K562 (cell line): ENCODE measurements around the gene GSTM2. TPM values are rescaled to one million over a fixed set of nuclear protein-coding genes. Genes with fewer than 3 reads are reported as not detected.

Experiments used
- E4F1 ChIP-seq: fragments of 250-450 bp; sonication (Bioruptor Pico); IDR thresholded peaks from 2 replicates; pipeline ENCODE4 v1.5.0; 2021; ENCODE audit warnings: mild to moderate bottlenecking, borderline replicate concordance
- EP300 ChIP-seq: IDR thresholded peaks from 2 replicates; pipeline ENCODE4 v1.6.1; 2012; ENCODE audit warnings: low read length, improper control_type of control experiment
- ETV1 ChIP-seq: fragments of 450-650 bp; conservative IDR thresholded peaks from 2 replicates; pipeline ENCODE4 v1.6.1; 2016; ENCODE audit warnings: missing genetic modification characterization, control low read depth, low read depth, missing compliant biosample characterization
- FIP1L1 ChIP-seq: fragments of 200-400 bp; formaldehyde crosslinking; IDR thresholded peaks from 2 replicates; pipeline ENCODE4 v1.6.1; 2018; ENCODE audit warnings: mild to moderate bottlenecking, low read depth, low read length; ENCODE audit not compliant: poor library complexity, severe bottlenecking
- GATAD2A ChIP-seq: fragments of 450-650 bp; IDR thresholded peaks from 2 replicates; pipeline ENCODE4 v1.6.1; 2017
- HNRNPLL ChIP-seq: fragments of 200-400 bp; formaldehyde crosslinking; IDR thresholded peaks from 2 replicates; pipeline ENCODE4 v1.6.1; 2017; ENCODE audit warnings: low read length, low read depth, mild to moderate bottlenecking; ENCODE audit not compliant: poor library complexity, severe bottlenecking
- NR1H2 ChIP-seq: sonication (generic); formaldehyde crosslinking; IDR thresholded peaks from 2 replicates; pipeline ENCODE4 v1.4.0; 2020; ENCODE audit warnings: mild to moderate bottlenecking, missing genetic modification reagents
- POLR2G ChIP-seq: fragments of 200-400 bp; formaldehyde crosslinking; IDR thresholded peaks from 2 replicates; pipeline ENCODE4 v1.6.1; 2017; ENCODE audit warnings: low read depth, mild to moderate bottlenecking, antibody characterized with exemption, low read length, moderate library complexity
- SIN3B ChIP-seq: fragments of 450-650 bp; IDR thresholded peaks from 2 replicates; pipeline ENCODE4 v1.6.1; 2017; ENCODE audit warnings: low read depth, mild to moderate bottlenecking, moderate library complexity
- TAF1 ChIP-seq: IDR thresholded peaks from 2 replicates; pipeline ENCODE4 v1.6.1; 2011; ENCODE audit warnings: mild to moderate bottlenecking, low read length, moderate library complexity; ENCODE audit not compliant: insufficient read depth, control insufficient read depth, severe bottlenecking; ENCODE audit errors: extremely low read depth
- TEAD4 ChIP-seq, 2 experiments: sonication (generic) in 1 of 2; formaldehyde crosslinking in 1 of 2; IDR thresholded peaks; 2 replicates each; pipeline versions ENCODE4 v1.6.1 to v1.8.0; 2012 to 2022; ENCODE audit warnings: borderline replicate concordance in 1 of 2, inconsistent platforms in 1 of 2, low read length in 1 of 2, mild to moderate bottlenecking in 1 of 2, missing genetic modification reagents in 1 of 2
- ZC3H4 ChIP-seq: sonication (generic); formaldehyde crosslinking; IDR thresholded peaks from 2 replicates; pipeline ENCODE4 v1.9.0; 2021; ENCODE audit warnings: missing genetic modification reagents, borderline replicate concordance
- ZFPM2 ChIP-seq: fragments of 250-450 bp; sonication (Bioruptor Pico); IDR thresholded peaks from 2 replicates; pipeline ENCODE4 v1.5.1; 2022; ENCODE audit warnings: mild to moderate bottlenecking
- ZNF263 ChIP-seq: sonication (generic); formaldehyde crosslinking; IDR thresholded peaks from 2 replicates; pipeline ENCODE4 v1.8.0; 2022; ENCODE audit warnings: mild to moderate bottlenecking, missing genetic modification reagents, borderline replicate concordance
- ZNF561 ChIP-seq: fragments of 450-650 bp; formaldehyde crosslinking; conservative IDR thresholded peaks from 2 replicates; pipeline ENCODE4 v1.4.0; 2020; ENCODE audit warnings: mild to moderate bottlenecking, moderate library complexity
- ZNF583 ChIP-seq: fragments of 250-450 bp; sonication (Bioruptor Pico); IDR thresholded peaks from 2 replicates; pipeline ENCODE4 v1.4.0; 2020
- ZNF830 ChIP-seq: fragments of 250-450 bp; sonication (Bioruptor Pico); IDR thresholded peaks from 2 replicates; pipeline ENCODE4 v1.5.0; 2021; ENCODE audit warnings: mild to moderate bottlenecking
- polyA plus RNA-seq, 8 experiments: library from polyadenylated mRNA; depleted of rRNA in 4 of 8; stranded (reverse) in 5 of 8; unstranded in 3 of 8; fragments of >200 nt; fragmentation: Nextera tagmentation in 2 of 8; fragmentation: Illumina TruSeq in 1 of 8; extraction: Ambion mirVana in 2 of 8; extraction: Trizol in 1 of 8; gene quantifications; 2 replicates each; pipeline versions ENCODE4 v1.2.1 to v1.2.3, GENCODE V29; 2011 to 2014; ENCODE audit warnings: inconsistent platforms in 1 of 8, missing spikeins in 1 of 8
- total RNA-seq, 7 experiments: library from RNA; depleted of rRNA in 6 of 7; stranded (reverse); fragments of >200 nt in 6 of 7; fragmentation: Illumina TruSeq in 2 of 7; extraction: Trizol in 2 of 7; gene quantifications; 2 replicates each; pipeline versions ENCODE4 v1.2.1 to v1.2.3, GENCODE V29; 2011 to 2021; ENCODE audit warnings: low replicate concordance in 1 of 7
- TF ChIP-seq, protein P1 (sequence below): fragments of 250-450 bp; sonication (Bioruptor Pico); IDR thresholded peaks from 2 replicates; pipeline ENCODE4 v1.4.0; 2020; ENCODE audit warnings: mild to moderate bottlenecking
- TF ChIP-seq, protein P2 (sequence below): fragments of 250-450 bp; sonication (Bioruptor Pico); IDR thresholded peaks from 2 replicates; pipeline ENCODE4 v1.8.0; 2022; ENCODE audit warnings: moderate library complexity, mild to moderate bottlenecking, inconsistent platforms
- TF ChIP-seq, protein P3 (sequence below): fragments of 250-450 bp; sonication (Bioruptor Pico); IDR thresholded peaks from 2 replicates; pipeline ENCODE4 v1.5.0; 2020; ENCODE audit warnings: mild to moderate bottlenecking

GSTM2 gene
- total and polyA plus RNA-seq, 9 of the 15 experiments (the other 6 are each of a cell fraction or from before 2014, with no cell fraction given), result 1.6 to 15.1 (median 6.8) TPM

GRCh38 chr1:109655615-109656519, 12.0 kb upstream of the GSTM2 start, which contains the start of gene GSTM4 (continued):
- TF ChIP-seq TAF1, result peak; percentile 69
- TF ChIP-seq TEAD4 (IDR thresholded peaks at IDR 0.05; ENCODE audit: low read length), result no peak
- no peak for TF ChIP-seq TEAD4 (CRISPR knock-in tag; IDR thresholded peaks at IDR 0.05; ENCODE audit: borderline replicate concordance)
- TF ChIP-seq EP300, result 0 out of 2 replicates have a peak, but pooled peaks have one; percentile 7
- no peak for TF ChIP-seq ZNF583 (CRISPR knock-in tag)
- TF ChIP-seq ZNF830 (CRISPR knock-in tag), result no peak
- TF ChIP-seq FIP1L1, result peak; percentile 62
- TF ChIP-seq, protein P1, sequence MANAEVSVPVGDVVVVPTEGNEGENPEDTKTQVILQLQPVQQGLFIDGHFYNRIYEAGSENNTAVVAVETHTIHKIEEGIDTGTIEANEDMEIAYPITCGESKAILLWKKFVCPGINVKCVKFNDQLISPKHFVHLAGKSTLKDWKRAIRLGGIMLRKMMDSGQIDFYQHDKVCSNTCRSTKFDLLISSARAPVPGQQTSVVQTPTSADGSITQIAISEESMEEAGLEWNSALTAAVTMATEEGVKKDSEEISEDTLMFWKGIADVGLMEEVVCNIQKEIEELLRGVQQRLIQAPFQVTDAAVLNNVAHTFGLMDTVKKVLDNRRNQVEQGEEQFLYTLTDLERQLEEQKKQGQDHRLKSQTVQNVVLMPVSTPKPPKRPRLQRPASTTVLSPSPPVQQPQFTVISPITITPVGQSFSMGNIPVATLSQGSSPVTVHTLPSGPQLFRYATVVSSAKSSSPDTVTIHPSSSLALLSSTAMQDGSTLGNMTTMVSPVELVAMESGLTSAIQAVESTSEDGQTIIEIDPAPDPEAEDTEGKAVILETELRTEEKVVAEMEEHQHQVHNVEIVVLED (CRISPR knock-in tag), result no peak
- TF ChIP-seq ZNF561, result no peak
- TF ChIP-seq ZC3H4 (CRISPR knock-in tag), result no peak
- peak; percentile 93 for TF ChIP-seq ETV1 (tag)
- no peak for TF ChIP-seq SIN3B
- TF ChIP-seq, protein P2, sequence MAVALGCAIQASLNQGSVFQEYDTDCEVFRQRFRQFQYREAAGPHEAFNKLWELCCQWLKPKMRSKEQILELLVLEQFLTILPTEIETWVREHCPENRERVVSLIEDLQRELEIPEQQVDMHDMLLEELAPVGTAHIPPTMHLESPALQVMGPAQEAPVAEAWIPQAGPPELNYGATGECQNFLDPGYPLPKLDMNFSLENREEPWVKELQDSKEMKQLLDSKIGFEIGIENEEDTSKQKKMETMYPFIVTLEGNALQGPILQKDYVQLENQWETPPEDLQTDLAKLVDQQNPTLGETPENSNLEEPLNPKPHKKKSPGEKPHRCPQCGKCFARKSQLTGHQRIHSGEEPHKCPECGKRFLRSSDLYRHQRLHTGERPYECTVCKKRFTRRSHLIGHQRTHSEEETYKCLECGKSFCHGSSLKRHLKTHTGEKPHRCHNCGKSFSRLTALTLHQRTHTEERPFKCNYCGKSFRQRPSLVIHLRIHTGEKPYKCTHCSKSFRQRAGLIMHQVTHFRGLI (CRISPR knock-in tag), result no peak
- TF ChIP-seq, protein P3, sequence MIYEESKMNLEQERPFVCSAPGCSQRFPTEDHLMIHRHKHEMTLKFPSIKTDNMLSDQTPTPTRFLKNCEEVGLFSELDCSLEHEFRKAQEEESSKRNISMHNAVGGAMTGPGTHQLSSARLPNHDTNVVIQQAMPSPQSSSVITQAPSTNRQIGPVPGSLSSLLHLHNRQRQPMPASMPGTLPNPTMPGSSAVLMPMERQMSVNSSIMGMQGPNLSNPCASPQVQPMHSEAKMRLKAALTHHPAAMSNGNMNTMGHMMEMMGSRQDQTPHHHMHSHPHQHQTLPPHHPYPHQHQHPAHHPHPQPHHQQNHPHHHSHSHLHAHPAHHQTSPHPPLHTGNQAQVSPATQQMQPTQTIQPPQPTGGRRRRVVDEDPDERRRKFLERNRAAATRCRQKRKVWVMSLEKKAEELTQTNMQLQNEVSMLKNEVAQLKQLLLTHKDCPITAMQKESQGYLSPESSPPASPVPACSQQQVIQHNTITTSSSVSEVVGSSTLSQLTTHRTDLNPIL (CRISPR knock-in tag), result no peak
- peak; percentile 68; the same call in 1 of the 2 replicates for TF ChIP-seq ZNF263 (CRISPR knock-in tag)
- peak; percentile 46 for TF ChIP-seq HNRNPLL
- TF ChIP-seq NR1H2 (CRISPR knock-in tag), result no peak
- no peak for TF ChIP-seq ZFPM2 (CRISPR knock-in tag)
- peak; percentile 87 for TF ChIP-seq POLR2G
- 0 out of 2 replicates have a peak, but pooled peaks have one; percentile 43 for TF ChIP-seq GATAD2A
- TF ChIP-seq E4F1 (CRISPR knock-in tag), result no peak
